H1 (cell line): ENCODE measurements around the gene PTPRG. TPM values are rescaled to one million over a fixed set of nuclear protein-coding genes. Genes with fewer than 3 reads are reported as not detected.

Experiments used
- CBX8 ChIP-seq: fragments of 300-800, 300-1000 bp; sonication (generic); IDR thresholded peaks from 2 replicates; pipeline ENCODE4 v1.7.1; 2016; ENCODE audit warnings: low read depth, low read length, borderline replicate concordance
- CTBP2 ChIP-seq: IDR thresholded peaks from 2 replicates; pipeline ENCODE4 v1.7.0; 2011; ENCODE audit warnings: borderline replicate concordance, mild to moderate bottlenecking, moderate library complexity, mixed read lengths, low read length; ENCODE audit not compliant: insufficient read depth, insufficient read length
- polyA plus RNA-seq, 7 experiments: library from polyadenylated mRNA; depleted of rRNA in 3 of 7; stranded (reverse) in 5 of 7; unstranded in 2 of 7; fragments of >200 nt in 5 of 7; fragments of 200-250 nt in 2 of 7; gene quantifications; 1 replicate in 5 of 7; 2 replicates in 1 of 7; 4 replicates in 1 of 7; pipeline versions ENCODE4 v1.2.1 to v1.2.3, GENCODE V29; 2011 to 2013; ENCODE audit warnings: missing spikeins in 2 of 7, mixed read lengths in 2 of 7
- total RNA-seq: library from RNA; stranded (reverse); fragmentation: NEBNext Ultra II Directional; extraction: Animal tissue kit (Norgen Biotek cat#: 25700); gene quantifications from 2 replicates; pipeline ENCODE4 v1.2.1, GENCODE V29; 2021

PTPRG gene
- total and polyA plus RNA-seq, 2 of the 8 experiments (the other 6 are each of a cell fraction or from before 2014, with no cell fraction given), result 23.3 to 96.2 TPM

- TF ChIP-seq CTBP2, result no peak
- TF ChIP-seq CBX8, result no peak
These were observed 333.9 kb downstream of the PTPRG start (continued) for GRCh38 chr3:61894988-61895935.
